ENCODE results near the gene PLEKHM2.

PLEKHM2 gene

GRCh38 chr1:15663925-15664324 is 20.2 kb upstream of the PLEKHM2 start:
- Mint-ChIP-seq H3K4me3 (no peak overlapping the region), H3K9me3 (no peaks in the 10 kb centered on the region), H3K36me3 (ENCODE audit: low read depth) (peaks cover 41% of the 10 kb centered on the region), H3K27ac (no peak overlapping the region), H3K4me1 (no peaks in the 10 kb centered on the region), H3K27me3 (no peaks in the 10 kb centered on the region)
- ATAC-seq (no peak), DNase-seq (no peak)

GRCh38 chr1:15667362-15667761 is 16.8 kb upstream of the PLEKHM2 start:
- no peak overlapping the region for H3K27ac Mint-ChIP-seq
- ATAC-seq (no peak), DNase-seq (no peak)
- H3K36me3 Mint-ChIP-seq (ENCODE audit: low read depth): peaks cover 10% of the 10 kb centered on the region
- H3K9me3 Mint-ChIP-seq: no peaks in the 10 kb centered on the region
- no peaks in the 10 kb centered on the region for H3K27me3 Mint-ChIP-seq
- no peak overlapping the region for H3K4me3 Mint-ChIP-seq
- H3K4me1 Mint-ChIP-seq: no peaks in the 10 kb centered on the region

DNA sequence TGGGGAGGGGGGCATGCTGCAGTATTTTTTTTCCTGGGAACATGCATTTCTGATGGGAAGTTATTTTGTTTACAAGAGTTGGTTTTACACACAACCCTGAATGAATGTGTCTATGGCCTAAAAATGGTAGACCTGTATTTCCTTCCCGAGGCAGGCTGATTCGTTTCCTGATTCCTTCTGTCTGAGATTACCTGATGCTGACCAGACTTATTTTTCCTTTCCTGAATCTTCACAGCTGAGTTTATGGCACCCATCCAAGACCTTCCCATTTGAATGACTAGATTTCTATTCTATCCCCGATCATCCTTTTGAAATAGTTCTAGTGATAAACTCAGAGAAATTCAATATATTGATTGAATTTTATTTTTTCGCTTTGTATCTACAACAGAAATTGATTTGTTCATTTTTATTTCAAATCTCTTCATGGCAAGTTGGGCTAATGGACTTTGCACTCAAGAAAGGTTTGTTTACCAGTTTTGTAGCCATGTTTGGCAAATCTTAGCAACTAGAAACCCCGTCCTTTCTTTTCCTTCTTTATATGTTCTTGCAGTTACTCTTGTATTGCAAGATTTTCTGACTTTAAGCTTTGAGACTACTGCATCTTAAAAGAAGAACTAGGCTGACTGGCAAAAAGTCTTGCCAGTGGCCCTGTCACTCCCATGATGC is 15.9 kb upstream of the PLEKHM2 start:
- no peaks in the 10 kb centered on the region for H3K27me3 Mint-ChIP-seq
- no peak overlapping the region for H3K27ac Mint-ChIP-seq
- ATAC-seq (no peak), DNase-seq (no peak)
- H3K4me3 Mint-ChIP-seq: no peak overlapping the region
- H3K9me3 Mint-ChIP-seq: no peaks in the 10 kb centered on the region
- no peaks in the 10 kb centered on the region for H3K4me1 Mint-ChIP-seq
- peaks cover 3% of the 10 kb centered on the region for H3K36me3 Mint-ChIP-seq (ENCODE audit: low read depth)

DNA sequence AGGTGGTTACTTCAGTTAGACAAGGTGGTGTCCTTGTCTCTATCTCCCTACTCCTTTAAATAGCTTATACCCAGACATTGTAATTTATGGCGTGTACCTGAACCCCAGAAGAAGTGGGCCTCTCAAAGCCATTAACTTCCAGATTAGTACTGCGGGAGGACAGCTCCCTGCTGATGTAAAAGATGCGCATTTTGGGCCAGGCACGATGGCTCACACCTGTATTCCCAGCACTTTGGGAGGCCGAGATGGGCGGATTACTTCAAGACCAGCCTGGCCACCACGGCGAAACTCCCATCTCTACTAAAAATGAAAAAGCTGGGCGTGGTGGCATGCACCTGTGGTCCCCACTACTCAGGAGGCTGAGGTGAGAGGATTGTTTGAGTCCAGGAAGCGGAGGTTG is 15.0 kb upstream of the PLEKHM2 start:
- DNase-seq: no peak
- Mint-ChIP-seq H3K4me3 (no peak overlapping the region), H3K27ac (no peak overlapping the region), H3K27me3 (no peaks in the 10 kb centered on the region), H3K4me1 (no peaks in the 10 kb centered on the region), H3K36me3 (ENCODE audit: low read depth) (no peaks in the 10 kb centered on the region), H3K9me3 (no peaks in the 10 kb centered on the region)
- ATAC-seq: no peak

GRCh38 chr1:15669864-15670263 is 14.3 kb upstream of the PLEKHM2 start:
- no peak for DNase-seq
- no peak for ATAC-seq
- no peaks in the 10 kb centered on the region for H3K27me3 Mint-ChIP-seq

DNA sequence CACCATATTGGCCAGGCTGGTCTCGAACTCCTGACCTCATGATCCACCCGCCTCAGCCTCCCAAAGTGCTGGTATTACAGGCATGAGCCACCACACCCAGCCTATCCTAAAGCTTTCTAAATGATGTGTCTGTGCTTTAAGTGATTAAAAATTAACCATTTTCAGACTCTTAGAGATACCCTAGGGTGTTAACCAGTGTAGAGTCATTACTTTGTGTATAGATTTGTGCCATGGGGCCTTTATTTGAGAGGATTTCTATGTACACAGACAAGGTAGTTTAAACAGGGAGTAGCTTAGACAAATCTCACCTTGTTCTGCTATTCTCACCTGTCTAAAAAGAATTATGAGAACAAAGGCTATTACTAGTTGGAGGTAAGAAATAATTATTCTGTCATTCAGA is 12.7 kb upstream of the PLEKHM2 start:
- no peaks in the 10 kb centered on the region for H3K27me3 Mint-ChIP-seq
- ATAC-seq: no peak

More at GRCh38 chr1:15669864-15670263, 14.3 kb upstream of the PLEKHM2 start:
- no peaks in the 10 kb centered on the region for H3K4me1 Mint-ChIP-seq
- H3K36me3 Mint-ChIP-seq (ENCODE audit: low read depth): no peaks in the 10 kb centered on the region
- no peak overlapping the region for H3K27ac Mint-ChIP-seq
- no peak overlapping the region for H3K4me3 Mint-ChIP-seq
- no peaks in the 10 kb centered on the region for H3K9me3 Mint-ChIP-seq

DNA sequence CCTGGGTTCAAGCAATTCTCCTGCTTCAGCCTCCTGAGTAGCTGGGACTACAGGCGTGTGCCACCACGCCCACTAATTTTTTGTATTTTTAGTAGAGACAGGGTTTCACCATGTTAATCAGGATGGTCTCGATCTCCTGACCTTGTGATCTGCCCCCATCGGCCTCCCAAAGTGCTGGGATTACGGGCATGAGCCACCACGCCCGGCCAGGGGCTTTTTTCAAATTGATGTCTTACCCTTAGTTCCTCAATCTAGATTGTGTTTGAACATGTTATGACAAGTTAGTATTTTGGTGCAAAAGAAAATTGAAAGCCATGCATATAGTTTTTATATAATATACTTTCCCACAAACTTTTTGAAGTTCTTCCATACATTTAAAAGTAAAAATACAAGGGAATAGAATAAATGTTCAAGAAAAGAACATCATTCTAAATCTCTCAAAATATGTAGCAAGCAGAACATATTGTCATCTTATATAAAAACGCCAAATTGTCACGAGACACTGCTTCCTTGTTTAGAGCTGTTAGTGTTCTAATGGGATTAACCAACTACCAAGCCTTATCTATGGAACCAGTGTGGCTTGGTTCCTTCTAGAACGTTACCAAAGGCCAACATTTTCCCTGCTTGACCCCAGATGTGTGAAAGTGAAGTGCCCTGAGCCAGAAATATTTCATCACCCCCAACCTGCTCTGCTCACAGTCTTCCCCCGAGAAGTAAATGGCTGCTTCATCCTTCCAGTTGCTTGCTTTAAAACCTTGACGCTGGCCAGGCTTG is 9.5 kb upstream of the PLEKHM2 start:
- no peaks in the 10 kb centered on the region for H3K27me3 Mint-ChIP-seq
- H3K9me3 Mint-ChIP-seq: no peaks in the 10 kb centered on the region
- ATAC-seq: no peak
- no peak overlapping the region for H3K27ac Mint-ChIP-seq
- no peaks in the 10 kb centered on the region for H3K36me3 Mint-ChIP-seq (ENCODE audit: low read depth)
- DNase-seq: no peak
- peaks cover 4% of the 10 kb centered on the region for H3K4me1 Mint-ChIP-seq
- H3K4me3 Mint-ChIP-seq: no peak overlapping the region

More for the DNA sequence above, 12.7 kb upstream of the PLEKHM2 start:
- Mint-ChIP-seq H3K27ac (no peak overlapping the region), H3K4me1 (no peaks in the 10 kb centered on the region), H3K9me3 (no peaks in the 10 kb centered on the region), H3K36me3 (ENCODE audit: low read depth) (no peaks in the 10 kb centered on the region), H3K4me3 (no peak overlapping the region)
- no peak for DNase-seq

GRCh38 chr1:15676010-15676409 is 8.1 kb upstream of the PLEKHM2 start:
- no peaks in the 10 kb centered on the region for H3K27me3 Mint-ChIP-seq
- no peak overlapping the region for H3K27ac Mint-ChIP-seq
- H3K36me3 Mint-ChIP-seq (ENCODE audit: low read depth): no peaks in the 10 kb centered on the region
- peaks cover 16% of the 10 kb centered on the region for H3K4me1 Mint-ChIP-seq
- ATAC-seq (no peak), DNase-seq (no peak)
- H3K9me3 Mint-ChIP-seq: no peaks in the 10 kb centered on the region
- no peak overlapping the region for H3K4me3 Mint-ChIP-seq

- H3K27ac Mint-ChIP-seq: no peak overlapping the region
- no peak for DNase-seq
- no peaks in the 10 kb centered on the region for H3K36me3 Mint-ChIP-seq (ENCODE audit: low read depth)
- no peak for ATAC-seq
- H3K4me1 Mint-ChIP-seq: peaks cover 23% of the 10 kb centered on the region
- no peaks in the 10 kb centered on the region for H3K27me3 Mint-ChIP-seq
- H3K9me3 Mint-ChIP-seq: no peaks in the 10 kb centered on the region
- no peak overlapping the region for H3K4me3 Mint-ChIP-seq
Observed at GRCh38 chr1:15676688-15677661, 7.1 kb upstream of the PLEKHM2 start.

DNA sequence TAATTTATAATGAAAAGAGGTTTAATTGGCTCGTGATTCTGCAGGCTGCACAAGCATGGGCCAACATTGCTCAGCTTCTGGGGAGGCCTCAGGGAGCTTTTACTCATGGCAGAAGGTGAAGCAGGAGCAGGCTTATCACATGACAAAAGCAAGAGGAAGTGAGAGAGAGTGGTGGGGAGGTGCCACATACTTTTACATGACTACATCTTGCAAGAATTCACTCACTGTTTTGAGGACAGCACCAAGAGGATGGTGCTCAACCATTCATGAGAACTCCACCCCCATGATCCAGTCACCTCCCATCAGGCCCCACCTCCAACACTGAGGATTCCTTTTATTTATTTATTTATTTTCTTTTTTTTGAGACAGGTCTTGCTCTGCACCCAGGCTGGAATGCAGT is 5.5 kb upstream of the PLEKHM2 start:
- ATAC-seq: no peak
- no peak overlapping the region for H3K4me3 Mint-ChIP-seq
- no peaks in the 10 kb centered on the region for H3K27me3 Mint-ChIP-seq
- DNase-seq: no peak
- no peaks in the 10 kb centered on the region for H3K9me3 Mint-ChIP-seq
- H3K36me3 Mint-ChIP-seq (ENCODE audit: low read depth): no peaks in the 10 kb centered on the region
- H3K27ac Mint-ChIP-seq: no peak overlapping the region
- H3K4me1 Mint-ChIP-seq: peaks cover 28% of the 10 kb centered on the region

GRCh38 chr1:15680131-15680530 is 4.0 kb upstream of the PLEKHM2 start:
- DNase-seq (no peak), ATAC-seq (no peak)
- Mint-ChIP-seq H3K4me3 (no peak overlapping the region), H3K9me3 (no peaks in the 10 kb centered on the region), H3K4me1 (peaks cover 31% of the 10 kb centered on the region), H3K36me3 (ENCODE audit: low read depth) (no peaks in the 10 kb centered on the region), H3K27me3 (no peaks in the 10 kb centered on the region), H3K27ac (no peak overlapping the region)

- Mint-ChIP-seq H3K27ac (no peak overlapping the region), H3K27me3 (no peaks in the 10 kb centered on the region), H3K36me3 (ENCODE audit: low read depth) (no peaks in the 10 kb centered on the region), H3K9me3 (no peaks in the 10 kb centered on the region), H3K4me3 (no peak overlapping the region), H3K4me1 (peaks cover 37% of the 10 kb centered on the region)
- DNase-seq (no peak), ATAC-seq (peak; percentile 57)
Observed at GRCh38 chr1:15680561-15681348, 3.4 kb upstream of the PLEKHM2 start.

GRCh38 chr1:15681349-15682292 is 2.5 kb upstream of the PLEKHM2 start:
- H3K4me1 Mint-ChIP-seq: peaks cover 43% of the 10 kb centered on the region
- H3K4me3 Mint-ChIP-seq: no peak overlapping the region
- no peaks in the 10 kb centered on the region for H3K9me3 Mint-ChIP-seq
- no peak overlapping the region for H3K27ac Mint-ChIP-seq
- H3K36me3 Mint-ChIP-seq (ENCODE audit: low read depth): no peaks in the 10 kb centered on the region
- DNase-seq: no peak
- ATAC-seq: no peak
- H3K27me3 Mint-ChIP-seq: no peaks in the 10 kb centered on the region

All from activated naive CD8-positive, alpha-beta T cell treated with anti-CD3 and anti-CD28 coated beads, Interleukin-2, amount 50 U/mL, for 24 hours (primary cell).